ENCODE data around the gene CWC25.
"Not testable (repeated sequence)": the region's sequence is repeated elsewhere in the genome, so short reads cannot be mapped to it uniquely, and the experiment has no call there.

DNA sequence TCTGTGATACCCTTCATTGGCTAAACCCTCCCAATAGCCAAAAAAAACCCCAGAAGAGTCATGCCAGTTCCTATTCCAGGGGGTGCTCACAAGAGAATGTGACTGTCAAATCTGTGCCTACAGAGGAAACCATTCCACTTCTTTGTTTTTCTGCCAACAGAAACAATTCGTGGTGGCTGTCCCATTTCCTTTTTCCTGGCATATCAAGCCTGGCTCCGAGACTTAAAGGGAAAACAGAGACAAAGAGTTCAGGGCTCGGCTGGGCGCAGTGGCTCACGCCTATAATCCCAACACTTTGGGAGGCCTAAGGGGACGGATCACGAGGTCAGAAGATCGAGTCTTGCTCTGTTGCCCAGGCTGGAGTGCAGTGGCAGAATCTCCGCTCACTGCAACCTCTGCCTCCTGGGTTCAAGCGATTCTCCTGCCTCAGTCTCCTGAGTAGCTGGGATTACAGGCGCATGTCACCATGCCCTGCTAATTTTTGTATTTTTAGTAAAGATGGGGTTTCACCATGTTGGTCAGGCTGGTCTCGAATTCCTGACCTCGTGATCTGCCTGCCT is 34.9 kb downstream of the CWC25 start:
- TF ChIP-seq, protein P1, sequence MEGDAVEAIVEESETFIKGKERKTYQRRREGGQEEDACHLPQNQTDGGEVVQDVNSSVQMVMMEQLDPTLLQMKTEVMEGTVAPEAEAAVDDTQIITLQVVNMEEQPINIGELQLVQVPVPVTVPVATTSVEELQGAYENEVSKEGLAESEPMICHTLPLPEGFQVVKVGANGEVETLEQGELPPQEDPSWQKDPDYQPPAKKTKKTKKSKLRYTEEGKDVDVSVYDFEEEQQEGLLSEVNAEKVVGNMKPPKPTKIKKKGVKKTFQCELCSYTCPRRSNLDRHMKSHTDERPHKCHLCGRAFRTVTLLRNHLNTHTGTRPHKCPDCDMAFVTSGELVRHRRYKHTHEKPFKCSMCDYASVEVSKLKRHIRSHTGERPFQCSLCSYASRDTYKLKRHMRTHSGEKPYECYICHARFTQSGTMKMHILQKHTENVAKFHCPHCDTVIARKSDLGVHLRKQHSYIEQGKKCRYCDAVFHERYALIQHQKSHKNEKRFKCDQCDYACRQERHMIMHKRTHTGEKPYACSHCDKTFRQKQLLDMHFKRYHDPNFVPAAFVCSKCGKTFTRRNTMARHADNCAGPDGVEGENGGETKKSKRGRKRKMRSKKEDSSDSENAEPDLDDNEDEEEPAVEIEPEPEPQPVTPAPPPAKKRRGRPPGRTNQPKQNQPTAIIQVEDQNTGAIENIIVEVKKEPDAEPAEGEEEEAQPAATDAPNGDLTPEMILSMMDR (IDR thresholded peaks at IDR 0.05), result not testable (repeated sequence)
- peak in 1 of 2 donors; percentile 15 for TF ChIP-seq POLR2AphosphoS5 (IDR thresholded peaks at IDR 0.05; ENCODE audit: insufficient read depth in 1 of 2, low read depth in 1 of 2)
- not testable (repeated sequence) for TF ChIP-seq POLR2A (IDR thresholded peaks at IDR 0.05)
